ENCODE measurements around the gene CGRRF1. TPM values are rescaled to one million over a fixed set of nuclear protein-coding genes. Genes with fewer than 3 reads are reported as not detected.

The CGRRF1 gene
- polyA plus RNA-seq, 3 donors: 24.9 to 30.0 (median 29.5) TPM

GRCh38 chr14:54570047-54570446 lies 60.3 kb downstream of the CGRRF1 start:
- no peak for DNase-seq

GRCh38 chr14:54570631-54571415 lies 61.1 kb downstream of the CGRRF1 start:
- no peak for DNase-seq

- no peak for DNase-seq
Measured at GRCh38 chr14:54572316-54572715, 62.6 kb downstream of the CGRRF1 start.

- DNase-seq: no peak
Measured at GRCh38 chr14:54574528-54574927, 64.8 kb downstream of the CGRRF1 start.

DNA sequence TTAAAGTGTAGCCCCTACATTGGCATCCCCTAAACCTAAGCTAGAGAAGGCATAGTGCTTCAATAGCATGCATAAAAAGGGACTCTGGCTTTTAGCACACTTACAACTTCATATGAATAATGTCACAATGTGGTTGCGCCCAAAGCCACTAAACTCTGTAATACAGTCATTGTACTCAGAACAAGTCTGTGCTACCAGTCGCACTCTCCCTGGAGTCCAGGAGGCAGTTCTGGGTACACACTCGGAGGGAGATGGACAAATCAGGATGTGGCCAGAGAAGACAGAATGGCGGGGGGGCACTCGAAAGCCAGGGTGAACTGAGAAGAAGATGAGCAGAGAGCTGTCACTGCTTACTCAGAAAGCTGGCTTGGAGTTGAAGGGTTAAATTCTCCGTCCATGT lies 67.8 kb downstream of the CGRRF1 start:
- DNase-seq: no peak

- DNase-seq: no peak
Measured at GRCh38 chr14:54577977-54578376, 68.3 kb downstream of the CGRRF1 start.

GRCh38 chr14:54579621-54580020 lies 69.9 kb downstream of the CGRRF1 start:
- DNase-seq: no peak

GRCh38 chr14:54580933-54581332 lies 71.2 kb downstream of the CGRRF1 start:
- no peak for DNase-seq

- DNase-seq: no peak
Measured at GRCh38 chr14:54582334-54582733, 72.6 kb downstream of the CGRRF1 start.

GRCh38 chr14:54584097-54584496 lies 74.4 kb downstream of the CGRRF1 start:
- DNase-seq: no peak

DNA sequence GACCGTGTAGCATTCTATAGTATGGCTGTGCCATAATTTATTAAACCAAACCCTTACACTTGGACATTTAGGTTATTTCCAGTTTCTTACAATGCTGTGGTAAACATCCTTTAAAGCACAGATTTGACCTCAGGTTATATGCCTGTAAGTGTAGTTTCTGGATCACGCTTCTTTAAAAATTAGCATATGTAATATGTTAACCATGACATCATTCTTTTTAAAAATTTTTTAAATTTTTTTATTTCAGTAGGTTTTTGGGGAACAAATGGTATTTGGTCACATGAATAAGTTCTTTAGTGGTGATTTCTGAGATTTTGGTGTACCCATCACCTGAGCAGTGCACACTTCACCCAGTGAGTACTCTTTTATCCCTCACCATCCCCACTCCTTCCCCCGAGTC lies 75.5 kb downstream of the CGRRF1 start:
- DNase-seq: no peak

Other genes starting within 250 kb of the CGRRF1 start
- 10 to 100 TPM; 20.3 to 25.6 (median 22.4) TPM for gene CDKN3, start 112.9 kb upstream of the CGRRF1 start, polyA plus RNA-seq (ENCODE audit: insufficient read length in 3 of 3)
- 100 to 1,000 TPM; 114 to 128 (median 127) TPM for gene CNIH1, start 68.5 kb upstream of the CGRRF1 start, polyA plus RNA-seq (ENCODE audit: insufficient read length in 3 of 3)
- 10 to 100 TPM; 79.2 to 88.7 (median 88.0) TPM for gene GMFB, start 20.9 kb upstream of the CGRRF1 start, polyA plus RNA-seq (ENCODE audit: insufficient read length in 3 of 3)
- 10 to 100 TPM in 2 of 3 donors, 1 to 10 TPM in 1; 8.3 to 12.8 (median 11.9) TPM for gene SAMD4A, start 57.2 kb downstream of the CGRRF1 start, polyA plus RNA-seq (ENCODE audit: insufficient read length in 3 of 3)

Measured in renal pelvis (tissue), 4 donors.